HG02571 (cell line): Measurements from ENCODE around the gene CMTM5.
"Not testable (repeated sequence)": the region's sequence is repeated elsewhere in the genome, so short reads cannot be mapped to it uniquely, and the experiment has no call there.

Experiments
- ATAC-seq: cut with Tn5 transposase; IDR thresholded peaks from one replicate; pipeline ENCODE4 v1.9.1; 2021; ENCODE audit warnings: mild to moderate bottlenecking, moderate library complexity; ENCODE audit not compliant: unreplicated experiment

The CMTM5 gene

DNA sequence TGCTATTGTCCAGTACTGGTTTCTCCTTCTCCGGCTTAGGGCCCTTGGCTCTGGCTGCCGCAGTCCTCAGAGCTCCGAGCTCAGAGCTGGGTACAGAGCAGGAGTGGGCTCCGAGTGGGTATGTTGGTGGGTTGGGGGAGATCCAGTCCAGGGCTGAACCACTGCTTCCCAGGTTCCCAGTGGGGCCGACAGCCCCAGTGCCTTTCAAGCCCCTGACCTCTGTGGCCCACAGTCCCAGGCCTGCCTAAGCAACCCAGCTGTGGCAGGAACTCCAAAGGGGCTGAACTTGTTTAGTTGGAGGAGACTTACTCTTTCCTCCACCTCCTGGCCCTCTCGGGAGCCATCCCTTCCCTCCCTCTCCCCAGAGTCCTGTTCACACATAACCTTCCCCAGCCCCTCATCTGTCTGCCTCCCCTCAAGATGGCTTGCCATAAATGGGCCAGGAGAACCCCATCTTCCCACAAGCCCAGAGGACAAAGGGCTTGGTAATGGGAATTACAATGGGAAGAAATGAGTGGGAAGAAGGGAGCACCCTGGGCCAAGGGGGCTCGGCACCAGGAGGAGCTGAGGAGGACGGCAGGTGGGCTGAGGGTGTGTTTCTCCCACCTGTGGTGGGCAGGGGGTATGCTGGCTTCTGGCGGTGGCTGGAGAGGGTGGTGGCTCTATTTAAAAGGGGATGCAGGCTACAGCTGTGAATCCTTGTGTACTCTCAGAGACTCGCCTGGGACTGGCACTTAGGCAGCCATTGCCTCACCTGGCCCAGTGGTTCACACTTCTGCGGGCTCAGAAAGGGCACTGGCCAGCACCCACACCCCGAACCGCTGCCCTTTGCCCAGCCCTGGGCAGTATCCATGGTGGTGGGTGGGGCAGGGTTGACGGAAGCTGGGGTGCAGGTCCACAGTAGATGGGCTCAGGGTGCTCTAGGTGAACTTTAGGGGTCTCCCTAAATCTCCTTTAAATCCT, 35.0 kb downstream of the CMTM5 start:
- no peak for ATAC-seq

DNA sequence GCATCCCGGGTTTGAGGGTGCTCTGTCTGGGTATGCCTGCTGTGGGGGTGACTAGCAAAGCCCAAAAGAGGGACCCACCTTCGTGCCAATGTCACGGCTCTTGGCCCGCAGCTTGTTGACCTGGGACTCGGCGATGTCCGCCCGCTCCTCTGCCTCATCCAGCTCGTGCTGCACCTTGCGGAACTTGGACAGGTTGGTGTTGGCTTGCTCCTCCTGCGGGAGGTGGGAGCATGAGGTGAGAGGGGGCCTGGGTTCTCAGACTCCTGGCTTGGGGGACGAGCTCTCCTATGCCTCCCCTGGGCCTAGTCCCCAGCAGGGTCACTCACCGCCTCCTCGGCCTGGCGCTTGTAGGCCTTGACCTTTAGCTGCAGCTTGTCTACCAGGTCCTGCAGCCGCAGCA, 36.8 kb downstream of the CMTM5 start:
- ATAC-seq: no peak

DNA sequence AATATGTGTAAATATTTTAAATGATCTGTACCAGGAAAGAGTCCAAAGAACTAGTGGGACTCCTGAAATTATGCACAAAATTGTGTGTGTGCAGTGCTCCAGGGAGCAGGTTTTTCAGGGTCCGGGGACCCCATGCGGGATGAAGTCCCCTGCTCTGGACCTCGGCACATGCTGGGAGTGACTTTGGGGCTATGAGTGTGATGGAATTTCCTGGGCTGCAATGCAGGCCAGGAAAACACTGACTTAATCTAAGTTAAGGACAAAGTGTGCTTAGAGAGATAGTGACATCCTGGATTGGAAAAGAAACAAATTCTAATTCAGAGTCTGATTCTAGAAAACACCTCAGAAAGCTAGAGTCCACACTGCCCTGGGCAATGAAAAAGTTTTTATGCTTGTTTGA, 37.4 kb downstream of the CMTM5 start:
- ATAC-seq: no peak

DNA sequence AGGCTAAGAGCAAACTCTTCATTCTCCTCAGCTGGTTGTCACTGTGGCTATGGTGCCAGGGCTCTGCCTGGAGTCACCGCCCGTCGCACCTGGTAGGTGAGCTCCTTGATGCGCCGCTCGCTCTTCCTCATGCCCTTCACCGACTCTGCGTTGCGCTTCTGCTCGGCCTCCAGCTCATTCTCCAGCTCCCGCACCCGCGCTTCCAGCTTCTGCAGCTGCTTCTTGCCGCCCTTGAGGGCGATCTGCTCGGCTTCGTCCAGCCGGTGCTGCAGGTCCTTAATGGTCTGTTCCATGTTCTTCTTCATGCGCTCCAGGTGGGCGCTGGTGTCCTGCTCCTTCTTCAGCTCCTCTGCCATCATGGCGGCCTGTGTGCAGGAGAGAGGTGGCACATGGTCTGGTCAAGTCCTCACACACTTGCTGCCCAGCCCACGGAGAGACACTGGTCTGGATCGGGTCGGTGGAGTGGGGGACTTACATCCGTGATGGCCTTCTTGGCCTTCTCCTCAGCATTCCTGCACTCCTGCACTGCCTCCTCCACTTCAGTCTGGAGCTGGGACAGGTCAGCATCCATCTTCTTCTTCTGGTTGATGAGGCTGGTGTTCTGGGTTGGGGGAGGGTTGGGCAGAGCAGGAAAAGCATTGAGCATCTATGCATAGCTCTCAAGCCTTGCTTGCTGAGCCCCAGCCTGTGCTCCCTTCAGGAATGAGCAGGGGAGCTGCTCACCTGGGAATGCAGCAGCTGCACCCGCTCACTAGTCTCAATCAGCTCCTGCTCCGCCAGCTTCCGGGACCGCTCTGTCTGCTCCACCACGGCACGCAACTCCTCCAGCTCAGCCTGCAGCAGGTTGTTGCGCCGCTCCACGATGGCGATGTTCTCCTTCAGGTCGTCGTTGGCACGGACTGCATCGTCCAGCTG, 38.3 kb downstream of the CMTM5 start:
- no peak for ATAC-seq

DNA sequence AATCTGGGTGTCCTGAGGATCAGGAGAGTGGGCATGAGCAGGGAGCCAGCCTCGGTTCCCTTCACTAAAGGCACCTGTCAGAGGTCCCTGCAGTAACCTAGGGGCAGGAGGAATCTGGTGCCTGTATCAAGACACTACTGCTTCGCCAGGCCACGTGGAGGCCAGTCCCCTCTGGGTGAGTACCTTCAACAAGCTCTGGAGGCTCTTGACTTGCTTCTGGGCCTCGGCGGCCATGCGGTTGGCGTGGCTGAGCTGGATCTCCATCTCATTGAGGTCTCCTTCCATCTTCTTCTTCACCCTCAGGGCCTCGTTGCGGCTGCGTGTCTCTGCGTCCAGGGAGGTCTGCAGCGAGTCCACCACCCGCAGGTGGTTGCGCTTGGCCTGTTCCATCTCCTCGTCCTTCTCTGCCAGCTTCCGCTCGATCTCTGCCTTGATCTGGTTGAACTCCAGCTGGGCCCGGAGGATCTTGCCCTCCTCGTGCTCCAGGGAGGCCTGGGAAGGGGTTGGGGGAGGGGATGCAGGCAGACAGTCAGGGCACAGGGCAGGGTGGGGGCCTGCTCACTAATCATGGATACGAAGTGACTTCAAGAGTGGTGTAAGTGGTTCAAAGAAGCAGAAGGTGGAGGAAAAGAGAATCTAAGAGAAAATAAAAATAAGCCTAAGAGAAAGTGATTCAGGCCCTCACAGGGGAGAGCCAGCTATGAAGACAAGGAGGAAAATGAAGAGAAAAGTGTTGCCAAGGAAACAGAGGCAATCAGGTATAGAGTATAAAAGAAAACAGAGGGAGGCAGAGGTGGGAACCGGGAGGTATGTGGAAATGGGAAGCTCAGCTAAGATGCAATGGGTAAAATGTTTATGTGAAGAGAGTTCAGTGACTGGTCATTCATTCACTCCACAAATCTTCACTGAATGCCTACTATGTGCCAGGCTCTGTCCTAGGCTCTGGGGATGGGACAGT, 39.3 kb downstream of the CMTM5 start:
- no peak for ATAC-seq

DNA sequence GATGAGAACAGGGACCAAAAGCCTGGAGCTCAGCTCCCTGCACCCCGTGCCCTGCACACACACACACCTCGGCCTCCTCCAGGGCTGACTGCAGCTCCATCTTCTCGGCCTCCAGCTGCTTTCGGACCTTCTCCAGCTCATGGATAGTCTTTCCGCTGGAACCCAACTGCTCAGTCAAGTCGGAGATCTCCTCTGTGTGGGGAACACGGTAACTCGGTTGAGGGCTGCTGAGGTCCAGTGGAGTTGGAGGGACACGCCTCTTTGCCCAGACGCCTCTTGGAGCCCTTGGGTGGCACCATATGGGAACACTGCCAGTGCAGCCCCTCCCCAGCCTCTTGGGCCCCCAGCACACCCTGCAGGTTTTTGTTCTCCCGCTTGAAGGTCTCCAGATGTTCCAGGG, 40.0 kb downstream of the CMTM5 start:
- no peak for ATAC-seq

DNA sequence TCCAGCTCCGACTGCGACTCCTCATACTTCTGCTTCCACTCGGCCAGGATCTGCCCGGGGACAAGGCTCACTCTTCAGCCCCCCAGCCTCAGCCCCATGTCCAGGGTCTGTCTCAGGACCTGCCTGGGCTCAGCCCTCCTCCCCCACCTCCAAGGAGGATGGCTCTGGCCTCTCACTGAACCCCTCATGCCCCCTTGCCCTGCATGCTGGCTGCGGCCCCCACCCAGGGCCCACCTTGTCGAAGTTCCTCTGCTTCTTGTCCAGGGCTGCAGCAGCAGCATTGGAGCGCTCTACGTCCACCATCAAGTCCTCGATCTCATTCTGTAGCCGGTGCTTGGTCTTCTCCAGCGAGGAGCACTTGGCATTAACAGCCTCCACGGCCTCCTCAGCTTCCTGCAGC, 40.4 kb downstream of the CMTM5 start:
- ATAC-seq: not testable (repeated sequence)

DNA sequence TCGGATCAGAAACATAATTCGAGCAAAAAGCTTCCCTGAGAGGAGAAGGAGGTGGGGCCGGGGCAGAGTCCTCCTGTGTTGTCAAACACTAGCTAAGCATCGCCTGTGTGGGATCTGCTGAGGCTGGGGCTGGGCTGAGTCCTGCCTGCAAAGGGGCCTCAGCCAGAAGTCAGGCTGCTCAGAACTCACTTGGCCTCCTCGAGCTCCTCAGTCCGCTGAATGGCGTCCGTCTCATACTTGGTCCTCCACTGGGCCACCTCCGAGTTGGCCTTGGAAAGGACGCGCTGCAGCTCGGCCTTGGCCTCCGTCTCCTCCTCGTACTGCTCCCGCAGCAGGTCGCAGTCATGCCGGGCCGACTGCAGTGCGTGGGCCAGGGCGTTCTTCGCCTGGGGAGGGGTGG, 41.2 kb downstream of the CMTM5 start:
- no peak for ATAC-seq

DNA sequence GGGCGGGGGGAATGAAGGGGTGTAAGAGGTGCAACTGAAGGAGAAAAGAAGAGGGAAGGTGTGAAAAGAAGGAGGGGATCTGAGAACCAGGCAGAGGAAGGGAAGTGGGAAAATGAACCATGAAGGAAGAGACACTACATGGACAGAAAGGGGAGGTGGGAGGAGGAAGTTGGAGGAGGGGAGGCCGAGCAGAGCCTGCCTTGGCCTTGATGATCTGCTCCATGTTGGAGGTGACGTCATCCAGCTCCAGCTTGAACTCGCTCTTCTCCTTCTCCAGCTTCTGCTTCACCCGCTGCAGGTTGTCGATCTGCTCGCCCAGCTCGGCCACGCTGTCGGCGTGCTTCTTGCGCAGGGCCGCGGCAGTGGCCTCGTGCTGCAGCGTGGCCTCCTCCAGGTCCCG, 42.8 kb downstream of the CMTM5 start:
- ATAC-seq: not testable (repeated sequence)

DNA sequence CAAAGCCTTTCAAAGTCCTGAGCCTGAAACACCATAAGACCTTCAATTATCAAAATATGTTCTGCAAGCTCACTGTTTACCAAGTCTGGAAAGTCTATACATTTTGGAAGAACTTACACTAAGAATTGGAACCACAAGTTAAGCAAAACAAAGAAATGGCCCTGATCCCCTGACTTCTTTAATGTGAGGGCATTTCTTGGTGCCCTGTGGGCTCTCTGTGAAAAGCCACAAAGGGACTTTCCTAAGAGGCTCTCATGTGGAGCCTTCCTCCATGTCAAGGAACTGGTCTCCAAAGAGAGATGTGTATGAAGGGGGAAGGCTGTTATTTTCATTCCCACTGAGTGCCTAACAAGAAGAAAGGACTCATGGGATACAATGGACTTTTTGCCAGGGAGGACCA, 44.7 kb downstream of the CMTM5 start:
- no peak for ATAC-seq

DNA sequence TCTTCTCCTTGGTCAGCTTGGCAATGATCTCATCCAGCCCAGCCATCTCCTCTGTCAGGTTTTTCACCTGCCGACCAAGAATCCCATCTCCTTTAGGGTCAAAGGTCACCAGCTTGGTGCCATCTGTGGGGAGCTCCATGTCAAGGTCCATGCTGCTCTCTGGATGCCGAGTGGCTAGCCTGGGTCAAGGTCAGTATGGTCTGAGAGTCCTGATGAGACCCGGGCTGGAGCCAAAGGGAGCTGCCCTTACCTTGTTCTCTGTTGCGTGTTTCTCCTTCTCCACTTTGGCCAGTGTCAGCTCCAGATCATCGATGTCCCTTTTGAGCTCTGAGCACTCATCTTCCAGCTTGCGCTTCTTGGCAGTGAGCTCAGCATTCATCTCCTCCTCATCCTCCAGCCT, 46.8 kb downstream of the CMTM5 start:
- ATAC-seq: no peak

DNA sequence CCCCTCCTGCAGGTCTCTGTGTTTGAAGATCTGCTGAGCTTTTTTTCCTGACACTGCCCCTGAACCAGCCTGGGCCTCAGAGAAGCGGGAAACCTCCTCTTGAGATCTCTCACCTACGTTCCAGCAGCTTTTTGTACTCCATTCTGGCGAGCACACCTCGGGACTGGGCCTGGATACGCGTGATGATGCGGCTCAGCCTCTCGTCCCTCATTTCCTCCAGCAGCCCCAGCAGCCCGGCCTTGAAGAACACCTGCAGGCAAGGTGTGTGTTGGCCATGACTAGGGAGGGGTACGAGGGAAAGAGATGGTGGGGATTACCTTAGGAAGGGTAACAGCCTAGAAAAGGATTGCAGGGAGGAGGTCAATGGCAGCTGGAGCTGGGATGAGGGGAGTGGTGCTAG, 48.3 kb downstream of the CMTM5 start:
- no peak for ATAC-seq

DNA sequence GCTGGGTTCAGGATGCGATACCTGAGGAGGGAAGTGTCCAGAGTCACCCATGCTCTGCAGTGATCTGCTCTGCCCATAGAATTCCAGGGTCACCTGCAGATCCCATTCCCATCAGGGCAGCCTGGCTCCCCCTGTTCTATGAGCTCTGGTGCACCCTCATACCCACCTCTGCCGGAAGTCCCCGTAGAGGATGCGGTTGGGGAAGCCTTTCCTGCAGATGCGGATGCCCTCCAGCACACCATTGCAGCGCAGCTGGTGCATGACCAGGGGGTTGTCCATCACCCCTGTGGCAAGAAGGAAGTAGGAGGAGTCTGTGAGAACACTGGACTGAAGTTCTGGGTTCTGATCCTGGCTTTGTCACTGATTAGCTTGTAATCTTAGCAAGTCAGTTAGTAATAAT, 49.0 kb downstream of the CMTM5 start:
- not testable (repeated sequence) for ATAC-seq

DNA sequence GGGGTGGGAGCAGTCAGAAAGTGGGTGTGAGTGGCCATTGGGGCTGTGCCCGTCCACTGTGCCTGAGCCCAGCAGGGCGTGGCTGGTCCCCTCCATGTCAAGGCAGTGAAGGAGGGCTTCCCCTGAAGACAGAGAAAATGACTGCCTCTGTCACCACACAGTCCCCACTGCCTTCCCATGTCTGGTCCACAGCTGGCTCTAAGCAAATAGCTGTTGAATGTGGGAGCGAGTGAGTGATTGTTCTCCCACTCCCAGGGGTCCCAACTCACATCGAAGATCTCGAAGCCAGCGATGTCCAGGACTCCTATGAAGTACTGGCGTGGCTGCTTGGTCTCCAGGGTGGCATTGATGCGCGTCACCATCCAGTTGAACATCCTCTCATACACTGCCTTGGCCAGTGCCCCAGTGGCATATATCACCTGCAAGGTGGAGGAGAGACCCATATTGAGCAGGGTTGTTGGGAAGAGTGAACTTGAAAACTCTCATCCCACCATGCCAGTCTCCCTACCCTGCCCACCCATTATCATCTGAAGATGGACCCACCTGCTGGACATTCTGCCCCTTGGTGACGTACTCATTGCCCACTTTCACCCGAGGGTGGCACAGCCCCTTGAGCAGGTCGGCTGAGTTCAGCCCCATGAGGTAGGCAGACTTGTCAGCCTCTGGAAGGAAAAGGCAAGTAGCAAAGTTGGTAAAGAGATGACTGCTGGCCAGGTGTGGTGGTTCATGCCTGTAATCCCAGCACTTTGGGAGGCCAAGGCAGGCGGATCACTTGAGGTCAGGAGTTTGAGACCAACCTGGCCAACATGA, 52.0 kb downstream of the CMTM5 start:
- ATAC-seq: no peak
